Measurements from ENCODE around the gene GRIK2.

GRIK2 gene

GRCh38 chr6:101655109-101655508, 261.6 kb downstream of the GRIK2 start:
- no peaks in the 10 kb centered on the region for H3K36me3 ChIP-seq (ENCODE audit: insufficient read depth, low read length)

GRCh38 chr6:101662111-101662897, 268.8 kb downstream of the GRIK2 start:
- Histone ChIP-seq H3K4me1 (ENCODE audit: control insufficient read depth, insufficient read depth, low read length, unreplicated experiment) (peaks cover 12% of the 10 kb centered on the region), H3K27ac (ENCODE audit: low read depth, low read length) (no peak overlapping the region), H3K79me2 (ENCODE audit: control insufficient read depth, insufficient read depth, low read length, unreplicated experiment) (no peaks in the 10 kb centered on the region), H2AFZ (ENCODE audit: low read length, unreplicated experiment) (no peak overlapping the region), H3K27me3 (ENCODE audit: insufficient read depth, low read length) (no peaks in the 10 kb centered on the region), H3K4me3 (ENCODE audit: low read depth, low read length) (no peak overlapping the region), H3K36me3 (ENCODE audit: insufficient read depth, low read length) (no peaks in the 10 kb centered on the region)

More at GRCh38 chr6:101655109-101655508, 261.6 kb downstream of the GRIK2 start:
- Histone ChIP-seq H3K4me3 (ENCODE audit: low read depth, low read length) (no peak overlapping the region), H3K79me2 (ENCODE audit: control insufficient read depth, insufficient read depth, low read length, unreplicated experiment) (no peaks in the 10 kb centered on the region), H2AFZ (ENCODE audit: low read length, unreplicated experiment) (no peak overlapping the region), H3K27me3 (ENCODE audit: insufficient read depth, low read length) (no peaks in the 10 kb centered on the region), H3K4me1 (ENCODE audit: control insufficient read depth, insufficient read depth, low read length, unreplicated experiment) (no peaks in the 10 kb centered on the region), H3K27ac (ENCODE audit: low read depth, low read length) (no peak overlapping the region)

- Histone ChIP-seq H3K36me3 (ENCODE audit: insufficient read depth, low read length) (no peaks in the 10 kb centered on the region), H2AFZ (ENCODE audit: low read length, unreplicated experiment) (no peak overlapping the region), H3K27ac (ENCODE audit: low read depth, low read length) (no peak overlapping the region), H3K4me1 (ENCODE audit: control insufficient read depth, insufficient read depth, low read length, unreplicated experiment) (peaks cover 12% of the 10 kb centered on the region), H3K4me3 (ENCODE audit: low read depth, low read length) (no peak overlapping the region), H3K79me2 (ENCODE audit: control insufficient read depth, insufficient read depth, low read length, unreplicated experiment) (no peaks in the 10 kb centered on the region), H3K27me3 (ENCODE audit: insufficient read depth, low read length) (no peaks in the 10 kb centered on the region)
These were observed 269.6 kb downstream of the GRIK2 start for GRCh38 chr6:101663100-101663499.

GRCh38 chr6:101666256-101666655, 272.7 kb downstream of the GRIK2 start:
- Histone ChIP-seq H3K27me3 (ENCODE audit: insufficient read depth, low read length) (no peaks in the 10 kb centered on the region), H3K79me2 (ENCODE audit: control insufficient read depth, insufficient read depth, low read length, unreplicated experiment) (no peaks in the 10 kb centered on the region), H3K36me3 (ENCODE audit: insufficient read depth, low read length) (no peaks in the 10 kb centered on the region), H2AFZ (ENCODE audit: low read length, unreplicated experiment) (no peak overlapping the region), H3K27ac (ENCODE audit: low read depth, low read length) (no peak overlapping the region), H3K4me3 (ENCODE audit: low read depth, low read length) (no peak overlapping the region), H3K4me1 (ENCODE audit: control insufficient read depth, insufficient read depth, low read length, unreplicated experiment) (peaks cover 12% of the 10 kb centered on the region)

GRCh38 chr6:101668496-101669030, 275.1 kb downstream of the GRIK2 start:
- peak overlapping the region; percentile 1 for H2AFZ ChIP-seq (ENCODE audit: low read length, unreplicated experiment)
- H3K27me3 ChIP-seq (ENCODE audit: insufficient read depth, low read length), result no peaks in the 10 kb centered on the region
- H3K4me1 ChIP-seq (ENCODE audit: control insufficient read depth, insufficient read depth, low read length, unreplicated experiment), result peaks cover 12% of the 10 kb centered on the region
- no peaks in the 10 kb centered on the region for H3K36me3 ChIP-seq (ENCODE audit: insufficient read depth, low read length)
- H3K79me2 ChIP-seq (ENCODE audit: control insufficient read depth, insufficient read depth, low read length, unreplicated experiment), result no peaks in the 10 kb centered on the region
- H3K27ac ChIP-seq (ENCODE audit: low read depth, low read length), result no peak overlapping the region
- H3K4me3 ChIP-seq (ENCODE audit: low read depth, low read length), result no peak overlapping the region

- no peak overlapping the region for H2AFZ ChIP-seq (ENCODE audit: low read length, unreplicated experiment)
- no peak overlapping the region for H3K4me3 ChIP-seq (ENCODE audit: low read depth, low read length)
- H3K36me3 ChIP-seq (ENCODE audit: insufficient read depth, low read length), result no peaks in the 10 kb centered on the region
- no peaks in the 10 kb centered on the region for H3K27me3 ChIP-seq (ENCODE audit: insufficient read depth, low read length)
- no peaks in the 10 kb centered on the region for H3K4me1 ChIP-seq (ENCODE audit: control insufficient read depth, insufficient read depth, low read length, unreplicated experiment)
- H3K27ac ChIP-seq (ENCODE audit: low read depth, low read length), result no peak overlapping the region
- H3K79me2 ChIP-seq (ENCODE audit: control insufficient read depth, insufficient read depth, low read length, unreplicated experiment), result no peaks in the 10 kb centered on the region
These were observed 282.7 kb downstream of the GRIK2 start for GRCh38 chr6:101676187-101676586.

- no peaks in the 10 kb centered on the region for H3K27me3 ChIP-seq (ENCODE audit: insufficient read depth, low read length)
These were observed 289.4 kb downstream of the GRIK2 start for GRCh38 chr6:101682937-101683336.

GRCh38 chr6:101683884-101684283, 290.4 kb downstream of the GRIK2 start:
- H3K36me3 ChIP-seq (ENCODE audit: insufficient read depth, low read length), result no peaks in the 10 kb centered on the region
- no peaks in the 10 kb centered on the region for H3K27me3 ChIP-seq (ENCODE audit: insufficient read depth, low read length)
- no peak overlapping the region for H3K27ac ChIP-seq (ENCODE audit: low read depth, low read length)
- H3K79me2 ChIP-seq (ENCODE audit: control insufficient read depth, insufficient read depth, low read length, unreplicated experiment), result no peaks in the 10 kb centered on the region
- no peak overlapping the region for H2AFZ ChIP-seq (ENCODE audit: low read length, unreplicated experiment)
- H3K4me1 ChIP-seq (ENCODE audit: control insufficient read depth, insufficient read depth, low read length, unreplicated experiment), result no peaks in the 10 kb centered on the region
- H3K4me3 ChIP-seq (ENCODE audit: low read depth, low read length), result no peak overlapping the region

More at GRCh38 chr6:101682937-101683336, 289.4 kb downstream of the GRIK2 start:
- Histone ChIP-seq H3K36me3 (ENCODE audit: insufficient read depth, low read length) (no peaks in the 10 kb centered on the region), H3K79me2 (ENCODE audit: control insufficient read depth, insufficient read depth, low read length, unreplicated experiment) (no peaks in the 10 kb centered on the region), H3K4me1 (ENCODE audit: control insufficient read depth, insufficient read depth, low read length, unreplicated experiment) (no peaks in the 10 kb centered on the region), H3K4me3 (ENCODE audit: low read depth, low read length) (no peak overlapping the region), H3K27ac (ENCODE audit: low read depth, low read length) (no peak overlapping the region), H2AFZ (ENCODE audit: low read length, unreplicated experiment) (no peak overlapping the region)

- H3K36me3 ChIP-seq (ENCODE audit: insufficient read depth, low read length), result no peaks in the 10 kb centered on the region
- no peak overlapping the region for H3K4me3 ChIP-seq (ENCODE audit: low read depth, low read length)
- no peaks in the 10 kb centered on the region for H3K27me3 ChIP-seq (ENCODE audit: insufficient read depth, low read length)
- H3K79me2 ChIP-seq (ENCODE audit: control insufficient read depth, insufficient read depth, low read length, unreplicated experiment), result no peaks in the 10 kb centered on the region
- no peak overlapping the region for H3K27ac ChIP-seq (ENCODE audit: low read depth, low read length)
- H2AFZ ChIP-seq (ENCODE audit: low read length, unreplicated experiment), result no peak overlapping the region
- no peaks in the 10 kb centered on the region for H3K4me1 ChIP-seq (ENCODE audit: control insufficient read depth, insufficient read depth, low read length, unreplicated experiment)
These were observed 293.1 kb downstream of the GRIK2 start for GRCh38 chr6:101686653-101687052.

GRCh38 chr6:101689156-101689555, 295.6 kb downstream of the GRIK2 start:
- H3K27me3 ChIP-seq (ENCODE audit: insufficient read depth, low read length), result no peaks in the 10 kb centered on the region
- no peak overlapping the region for H3K4me3 ChIP-seq (ENCODE audit: low read depth, low read length)
- H3K79me2 ChIP-seq (ENCODE audit: control insufficient read depth, insufficient read depth, low read length, unreplicated experiment), result no peaks in the 10 kb centered on the region
- no peak overlapping the region for H3K27ac ChIP-seq (ENCODE audit: low read depth, low read length)
- H3K36me3 ChIP-seq (ENCODE audit: insufficient read depth, low read length), result no peaks in the 10 kb centered on the region
- H2AFZ ChIP-seq (ENCODE audit: low read length, unreplicated experiment), result no peak overlapping the region
- H3K4me1 ChIP-seq (ENCODE audit: control insufficient read depth, insufficient read depth, low read length, unreplicated experiment), result no peaks in the 10 kb centered on the region

GRCh38 chr6:101689695-101690094, 296.2 kb downstream of the GRIK2 start:
- Histone ChIP-seq H3K79me2 (ENCODE audit: control insufficient read depth, insufficient read depth, low read length, unreplicated experiment) (no peaks in the 10 kb centered on the region), H3K4me1 (ENCODE audit: control insufficient read depth, insufficient read depth, low read length, unreplicated experiment) (no peaks in the 10 kb centered on the region), H2AFZ (ENCODE audit: low read length, unreplicated experiment) (no peak overlapping the region), H3K27me3 (ENCODE audit: insufficient read depth, low read length) (no peaks in the 10 kb centered on the region), H3K36me3 (ENCODE audit: insufficient read depth, low read length) (no peaks in the 10 kb centered on the region), H3K27ac (ENCODE audit: low read depth, low read length) (no peak overlapping the region), H3K4me3 (ENCODE audit: low read depth, low read length) (no peak overlapping the region)

All from ACC112 (cell line).